H9 (cell line): ENCODE measurements around the gene OSBPL8. TPM values are rescaled to one million over a fixed set of nuclear protein-coding genes. Genes with fewer than 3 reads are reported as not detected.

ENCODE experiments used
- DNase-seq: peaks from one replicate; pipeline ENCODE4 v3.0.0-alpha.2; 2017
- H2AFZ ChIP-seq: one replicate; pipeline ENCODE4 v1.6.1; 2013; ENCODE audit warnings: mild to moderate bottlenecking, low read length, control low read depth, moderate library complexity
- H2AK5ac ChIP-seq: 2 replicates; pipeline ENCODE4 v1.6.1; 2013; ENCODE audit warnings: low read length, control low read depth, mixed read lengths; ENCODE audit not compliant: insufficient read length
- H2BK120ac ChIP-seq: one replicate; pipeline ENCODE4 v1.6.1; 2013; ENCODE audit warnings: low read depth, mild to moderate bottlenecking, low read length, control low read depth, inconsistent platforms; ENCODE audit not compliant: poor library complexity, severe bottlenecking
- H2BK12ac ChIP-seq: 2 replicates; pipeline ENCODE4 v1.6.1; 2013; ENCODE audit warnings: low read length, control low read depth, mixed read lengths, low read depth; ENCODE audit not compliant: insufficient read length
- H2BK15ac ChIP-seq: 2 replicates; pipeline ENCODE4 v1.6.1; 2013; ENCODE audit warnings: low read depth, low read length, control low read depth
- H2BK20ac ChIP-seq: one replicate; pipeline ENCODE4 v1.6.1; 2013; ENCODE audit warnings: low read depth, mild to moderate bottlenecking, low read length, control low read depth, inconsistent platforms; ENCODE audit not compliant: poor library complexity, severe bottlenecking
- H2BK5ac ChIP-seq: 2 replicates; pipeline ENCODE4 v1.6.1; 2013; ENCODE audit warnings: low read length, control low read depth, mixed read lengths; ENCODE audit not compliant: insufficient read length
- H3K14ac ChIP-seq: 2 replicates; pipeline ENCODE4 v1.6.1; 2013; ENCODE audit warnings: low read length, control low read depth; ENCODE audit not compliant: insufficient read depth
- H3K18ac ChIP-seq: 2 replicates; pipeline ENCODE4 v1.6.1; 2013; ENCODE audit warnings: low read depth, mild to moderate bottlenecking, mixed read lengths, low read length, control low read depth; ENCODE audit not compliant: insufficient read length
- H3K23ac ChIP-seq: 2 replicates; pipeline ENCODE4 v1.6.1; 2013; ENCODE audit warnings: low read length, control low read depth, mixed read lengths, low read depth; ENCODE audit not compliant: insufficient read length
- H3K23me2 ChIP-seq: 2 replicates; pipeline ENCODE4 v1.6.1; 2013; ENCODE audit warnings: low read depth, mild to moderate bottlenecking, mixed read lengths, low read length, control low read depth; ENCODE audit not compliant: insufficient read length, poor library complexity, severe bottlenecking
- H3K27ac ChIP-seq: 2 replicates; pipeline ENCODE4 v1.5.1; 2013; ENCODE audit warnings: low read length, control low read depth, mixed read lengths, low read depth; ENCODE audit not compliant: insufficient read length
- H3K27me3 ChIP-seq: 2 replicates; pipeline ENCODE4 v1.6.1; 2013; ENCODE audit warnings: low read length, control low read depth, inconsistent platforms; ENCODE audit not compliant: insufficient read depth
- H3K4ac ChIP-seq: 2 replicates; pipeline ENCODE4 v1.6.1; 2013; ENCODE audit warnings: low read depth, mild to moderate bottlenecking, control low read depth, inconsistent platforms, low read length, moderate library complexity
- H3K4me1 ChIP-seq: 2 replicates; pipeline ENCODE4 v1.6.1; 2013; ENCODE audit warnings: low read length, control low read depth, inconsistent platforms; ENCODE audit not compliant: insufficient read depth
- H3K4me2 ChIP-seq: 2 replicates; pipeline ENCODE4 v1.6.1; 2013; ENCODE audit warnings: low read length, control low read depth, mixed read lengths; ENCODE audit not compliant: insufficient read length, insufficient read depth
- H3K56ac ChIP-seq: 2 replicates; pipeline ENCODE4 v1.6.1; 2013; ENCODE audit warnings: low read depth, mild to moderate bottlenecking, mixed read lengths, low read length, control low read depth; ENCODE audit not compliant: insufficient read length
- H3K79me1 ChIP-seq: 2 replicates; pipeline ENCODE4 v1.6.1; 2013; ENCODE audit warnings: low read depth, mild to moderate bottlenecking, moderate library complexity, low read length, control low read depth, inconsistent platforms; ENCODE audit not compliant: insufficient read depth, poor library complexity, severe bottlenecking
- H3K79me2 ChIP-seq: 2 replicates; pipeline ENCODE4 v1.6.1; 2013; ENCODE audit warnings: low read length, control low read depth, inconsistent platforms; ENCODE audit not compliant: insufficient read depth
- H3K9ac ChIP-seq: 2 replicates; pipeline ENCODE4 v1.6.1; 2013; ENCODE audit warnings: low read length, control low read depth, mixed read lengths; ENCODE audit not compliant: insufficient read length; ENCODE audit errors: extremely low read depth
- H3K9me3 ChIP-seq: one replicate; pipeline ENCODE4 v1.6.1; 2013; ENCODE audit warnings: low read depth, low read length, inconsistent platforms; ENCODE audit not compliant: control insufficient read depth
- H3T11ph ChIP-seq: one replicate; pipeline ENCODE4 v1.6.1; 2013; ENCODE audit warnings: mild to moderate bottlenecking, low read length, control low read depth, inconsistent platforms
- H4K20me1 ChIP-seq: one replicate; pipeline ENCODE4 v1.6.1; 2013; ENCODE audit not compliant: control insufficient read depth, insufficient read length, insufficient read depth
- H4K5ac ChIP-seq: 2 replicates; pipeline ENCODE4 v1.6.1; 2013; ENCODE audit warnings: low read depth, mild to moderate bottlenecking, mixed read lengths, low read length, control low read depth; ENCODE audit not compliant: insufficient read length
- H4K8ac ChIP-seq: replicated peaks from 2 replicates; pipeline ENCODE4 v1.6.1; 2013; ENCODE audit warnings: low read length, control low read depth, mixed read lengths, low read depth; ENCODE audit not compliant: insufficient read length
- H4K91ac ChIP-seq: 2 replicates; pipeline ENCODE4 v1.6.1; 2013; ENCODE audit warnings: low read depth, mild to moderate bottlenecking, moderate library complexity, mixed read lengths, low read length, control low read depth; ENCODE audit not compliant: insufficient read length
- H3K27ac Mint-ChIP-seq, 3 experiments: 2 replicates in 2 of 3; 3 replicates in 1 of 3; pipeline ENCODE4 v1.8.0; 2020 to 2021; ENCODE audit warnings: mixed read lengths in 3 of 3, mild to moderate bottlenecking in 1 of 3, moderate library complexity in 1 of 3
- H3K27me3 Mint-ChIP-seq: 2 replicates; pipeline ENCODE4 v1.8.0; 2021; ENCODE audit warnings: low read depth, mild to moderate bottlenecking, moderate library complexity, mixed read lengths
- H3K36me3 Mint-ChIP-seq, 3 experiments: 2 replicates in 2 of 3; 3 replicates in 1 of 3; pipeline ENCODE4 v1.8.0; 2020 to 2021; ENCODE audit warnings: low read depth in 3 of 3, mixed read lengths in 3 of 3; ENCODE audit not compliant: insufficient read depth in 1 of 3
- H3K4me1 Mint-ChIP-seq, 2 experiments: 2 replicates each; pipeline ENCODE4 v1.8.0; 2020; ENCODE audit warnings: mixed read lengths in 2 of 2
- H3K4me3 Mint-ChIP-seq, 2 experiments: 2 replicates in 1 of 2; 3 replicates in 1 of 2; pipeline ENCODE4 v1.8.0; 2020 to 2021; ENCODE audit warnings: mild to moderate bottlenecking in 2 of 2, mixed read lengths in 2 of 2, moderate library complexity in 1 of 2
- H3K9me3 Mint-ChIP-seq, 2 experiments: 2 replicates in 1 of 2; 3 replicates in 1 of 2; pipeline ENCODE4 v1.8.0; 2020; ENCODE audit warnings: mild to moderate bottlenecking in 2 of 2, mixed read lengths in 2 of 2, moderate library complexity in 1 of 2
- WGBS: extraction: QIAGEN DNeasy Blood & Tissue Kit; methylation state at CpG from one replicate; pipeline ENCODE4 v1.1.7; 2013; ENCODE audit warnings: missing lambda C conversion rate, low lambda C conversion rate, mixed read lengths; ENCODE audit not compliant: insufficient read length; ENCODE audit errors: extremely low coverage; 5-methylcytosine and 5-hydroxymethylcytosine counted together
- total RNA-seq: library from RNA; stranded (reverse); gene quantifications from 2 replicates; pipeline ENCODE4 v1.2.1, GENCODE V29; 2021
- TF ChIP-seq, protein P1 (sequence below): fragments of 200-600 bp; sonication (generic); conservative IDR thresholded peaks from 3 replicates; pipeline ENCODE4 v1.8.0; 2021; ENCODE audit warnings: antibody characterized with exemption, mild to moderate bottlenecking

Gene OSBPL8
- total RNA-seq, 1 experiment from 2014 or later, result 61.2 TPM

DNA sequence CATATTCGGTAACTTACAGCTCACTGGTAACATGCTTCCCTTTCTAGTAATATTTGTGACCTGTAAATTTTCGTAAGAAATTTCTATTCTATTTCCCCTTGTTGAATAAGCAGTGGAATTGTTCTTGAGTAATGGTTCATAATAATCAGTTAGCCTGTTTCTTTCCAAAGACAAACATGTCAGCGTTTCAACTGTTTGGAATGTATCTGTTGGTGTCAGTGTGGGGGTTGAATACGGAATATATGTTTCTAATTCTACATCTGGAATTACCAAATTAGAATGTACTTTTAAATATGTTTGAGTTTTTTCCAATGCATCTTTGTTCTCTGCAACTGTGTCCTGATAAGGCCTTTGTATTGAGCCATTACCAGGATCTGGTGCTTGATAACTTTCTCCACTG lies 213.3 kb downstream of the OSBPL8 start:
- Histone ChIP-seq H3K4ac (no peak overlapping the region), H4K5ac (no peak overlapping the region), H3K27me3 (no peaks in the 10 kb centered on the region), H4K91ac (no peak overlapping the region), H3T11ph (no peak overlapping the region), H2BK15ac (no peak overlapping the region), H3K27ac (no peak overlapping the region), H2BK12ac (no peak overlapping the region), H3K9me3 (no peaks in the 10 kb centered on the region), H3K4me2 (no peak overlapping the region), H4K20me1 (no peaks in the 10 kb centered on the region), H4K8ac (no peak overlapping the region), H3K4me1 (peaks cover 4% of the 10 kb centered on the region; the same call in 1 of the 2 replicates), H2BK120ac (no peak overlapping the region), H3K9ac (no peak overlapping the region), H2BK20ac (no peak overlapping the region), H3K23me2 (peaks cover 3% of the 10 kb centered on the region), H3K56ac (no peak overlapping the region), H2AK5ac (no peak overlapping the region), H2AFZ (no peak overlapping the region), H2BK5ac (no peak overlapping the region), H3K23ac (no peak overlapping the region), H3K14ac (no peak overlapping the region), H3K79me1 (no peaks in the 10 kb centered on the region), H3K18ac (no peak overlapping the region), H3K79me2 (peaks cover 4% of the 10 kb centered on the region; the same call in 1 of the 2 replicates)
- Mint-ChIP-seq H3K4me1 (peaks cover 15 to 19% of the 10 kb centered on the region in 2 experiments), H3K27me3 (no peaks in the 10 kb centered on the region), H3K27ac (no peak overlapping the region), H3K4me3 (no peak overlapping the region; a peak in 1 of 5 replicates), H3K9me3 (no peaks in the 10 kb centered on the region), H3K36me3 (no peaks in the 10 kb centered on the region; a peak in 1 of 7 replicates)
- TF ChIP-seq, protein P1, sequence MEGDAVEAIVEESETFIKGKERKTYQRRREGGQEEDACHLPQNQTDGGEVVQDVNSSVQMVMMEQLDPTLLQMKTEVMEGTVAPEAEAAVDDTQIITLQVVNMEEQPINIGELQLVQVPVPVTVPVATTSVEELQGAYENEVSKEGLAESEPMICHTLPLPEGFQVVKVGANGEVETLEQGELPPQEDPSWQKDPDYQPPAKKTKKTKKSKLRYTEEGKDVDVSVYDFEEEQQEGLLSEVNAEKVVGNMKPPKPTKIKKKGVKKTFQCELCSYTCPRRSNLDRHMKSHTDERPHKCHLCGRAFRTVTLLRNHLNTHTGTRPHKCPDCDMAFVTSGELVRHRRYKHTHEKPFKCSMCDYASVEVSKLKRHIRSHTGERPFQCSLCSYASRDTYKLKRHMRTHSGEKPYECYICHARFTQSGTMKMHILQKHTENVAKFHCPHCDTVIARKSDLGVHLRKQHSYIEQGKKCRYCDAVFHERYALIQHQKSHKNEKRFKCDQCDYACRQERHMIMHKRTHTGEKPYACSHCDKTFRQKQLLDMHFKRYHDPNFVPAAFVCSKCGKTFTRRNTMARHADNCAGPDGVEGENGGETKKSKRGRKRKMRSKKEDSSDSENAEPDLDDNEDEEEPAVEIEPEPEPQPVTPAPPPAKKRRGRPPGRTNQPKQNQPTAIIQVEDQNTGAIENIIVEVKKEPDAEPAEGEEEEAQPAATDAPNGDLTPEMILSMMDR, result no peak
- no CpG with 5 or more reads among the region's 4 CpGs for WGBS
- DNase-seq, result no peak
